HG03039 (cell line): ENCODE data around the gene NR4A3.
A peak's percentile ranks its signal among the peaks of the same experiment; 100 is the strongest.

Source experiments
- ATAC-seq: cut with Tn5 transposase; IDR thresholded peaks from one replicate; pipeline ENCODE4 v1.9.1; 2021; ENCODE audit warnings: mild to moderate bottlenecking, moderate library complexity; ENCODE audit not compliant: unreplicated experiment

Gene NR4A3

DNA sequence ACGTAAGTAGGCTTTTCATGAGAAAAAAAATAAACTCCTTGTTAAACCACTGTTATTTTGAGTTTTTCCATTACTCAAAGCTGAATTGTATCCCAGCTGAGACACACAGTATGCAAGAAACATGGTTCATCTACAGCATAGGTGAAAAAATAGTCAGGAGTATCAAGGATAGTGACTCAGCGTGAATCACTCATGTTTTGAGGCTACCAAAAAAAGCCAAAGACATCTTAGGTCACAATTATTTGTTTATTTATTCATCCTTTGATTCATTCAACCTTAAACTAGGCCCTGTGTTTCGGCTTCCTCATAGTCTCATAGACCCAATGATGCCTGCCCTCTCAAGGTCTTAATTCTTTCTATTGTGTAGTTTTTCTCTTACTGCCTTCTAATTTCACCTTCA lies 51.8 kb downstream of the NR4A3 start:
- ATAC-seq: no peak

DNA sequence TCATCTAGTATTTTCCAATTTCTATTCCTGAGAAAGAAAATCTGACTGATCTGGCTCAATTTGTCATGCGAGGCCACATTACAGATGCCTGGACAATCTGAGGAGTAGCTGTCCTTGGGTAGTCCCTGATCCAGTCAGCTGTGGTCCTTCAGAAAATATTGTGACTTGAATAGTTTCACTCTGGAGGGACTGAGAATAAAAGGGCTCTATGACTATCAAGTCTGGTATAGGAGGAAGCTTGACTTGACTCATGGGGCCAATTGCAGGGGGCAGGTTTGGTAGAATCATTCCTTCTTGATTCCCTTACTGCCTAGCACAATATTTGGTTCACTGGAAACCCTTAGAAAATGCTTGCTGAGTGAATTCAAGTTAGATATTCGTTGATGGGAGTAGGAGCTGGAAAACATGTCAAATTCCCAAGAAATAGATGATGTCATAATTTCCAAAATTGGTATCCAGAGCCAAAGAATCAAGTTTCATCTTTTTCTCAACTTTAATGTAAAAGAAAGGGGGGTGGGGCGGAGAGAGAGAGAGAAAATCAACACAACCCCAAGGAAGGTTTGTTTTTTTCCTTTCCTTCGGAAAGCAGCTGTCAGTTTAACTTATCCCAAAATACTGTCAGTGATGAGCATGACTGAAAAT lies 52.4 kb downstream of the NR4A3 start:
- ATAC-seq: no peak

DNA sequence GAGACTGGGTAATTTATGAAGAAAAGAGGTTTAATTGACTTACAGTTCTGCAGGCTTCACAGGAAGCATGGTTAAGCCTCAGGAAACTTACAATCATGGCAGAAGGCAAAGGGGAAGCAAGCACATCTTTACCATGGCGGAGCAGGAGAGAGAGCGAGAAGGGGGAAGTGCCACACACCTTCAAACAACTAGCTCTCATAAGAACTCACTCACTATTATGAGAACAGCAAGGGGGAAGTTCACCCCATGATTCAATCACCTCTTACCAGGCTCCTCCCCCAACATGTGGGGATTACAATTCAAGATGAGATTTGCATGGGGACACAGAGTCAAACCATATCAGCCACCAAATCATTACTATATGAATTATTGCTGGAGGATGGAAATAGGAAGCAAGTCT lies 54.5 kb downstream of the NR4A3 start:
- no peak for ATAC-seq

DNA sequence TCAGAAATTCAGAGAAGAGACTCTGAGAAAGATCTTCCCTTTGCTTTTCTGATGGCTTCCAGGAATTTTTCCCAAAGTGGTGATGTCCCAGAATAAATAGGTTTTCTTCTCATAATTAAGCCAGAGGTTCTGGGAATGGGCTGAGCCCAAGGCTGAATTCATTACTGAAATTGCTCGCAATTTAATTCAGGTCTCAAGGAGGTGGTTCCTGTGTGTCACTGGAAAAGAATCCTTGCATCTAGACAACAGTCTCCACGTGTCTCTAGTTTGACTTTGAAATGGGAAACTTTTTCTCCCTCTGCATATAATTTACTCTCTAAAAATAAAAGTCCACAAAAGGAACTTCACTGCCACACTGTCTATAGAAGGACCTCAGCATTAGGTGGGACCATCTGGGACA lies 57.0 kb downstream of the NR4A3 start:
- no peak for ATAC-seq

DNA sequence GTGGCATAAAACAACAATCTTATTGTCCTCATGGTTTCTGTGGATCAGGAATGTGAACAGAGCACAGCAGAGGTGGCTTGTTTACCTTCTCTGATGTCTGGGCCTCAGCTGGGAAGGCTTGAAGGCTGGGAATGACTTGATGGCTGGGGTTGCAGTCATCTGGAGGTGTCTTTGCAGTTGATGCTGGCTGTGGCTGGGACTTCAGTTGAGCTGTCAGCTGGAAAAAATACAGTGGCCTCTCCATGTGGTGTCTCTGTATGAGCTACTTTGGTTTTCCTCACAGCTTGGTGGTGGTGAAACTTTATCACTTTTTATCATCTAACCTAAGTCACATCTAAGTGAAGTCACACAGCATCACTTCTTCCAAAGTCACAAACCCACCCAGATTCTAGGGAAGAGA lies 60.1 kb downstream of the NR4A3 start:
- ATAC-seq: no peak

DNA sequence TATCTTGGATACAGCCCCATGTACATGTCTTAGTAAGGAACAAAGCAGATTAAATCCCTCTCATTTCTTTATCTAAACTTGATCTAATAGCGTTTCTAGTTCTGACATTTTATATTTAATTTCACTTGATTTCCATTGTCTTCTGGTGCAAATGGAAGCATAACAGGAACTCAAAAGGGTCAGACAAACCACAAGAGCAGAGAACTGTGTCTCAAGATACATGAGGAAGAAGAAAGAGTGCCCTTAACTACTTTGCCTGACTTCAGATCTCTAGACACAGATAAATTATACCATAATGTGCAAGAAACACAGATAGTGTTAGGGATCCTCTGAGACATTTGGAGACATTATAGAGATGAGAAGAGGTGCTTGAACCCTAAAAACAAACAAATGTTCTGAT lies 64.1 kb downstream of the NR4A3 start:
- ATAC-seq: no peak

DNA sequence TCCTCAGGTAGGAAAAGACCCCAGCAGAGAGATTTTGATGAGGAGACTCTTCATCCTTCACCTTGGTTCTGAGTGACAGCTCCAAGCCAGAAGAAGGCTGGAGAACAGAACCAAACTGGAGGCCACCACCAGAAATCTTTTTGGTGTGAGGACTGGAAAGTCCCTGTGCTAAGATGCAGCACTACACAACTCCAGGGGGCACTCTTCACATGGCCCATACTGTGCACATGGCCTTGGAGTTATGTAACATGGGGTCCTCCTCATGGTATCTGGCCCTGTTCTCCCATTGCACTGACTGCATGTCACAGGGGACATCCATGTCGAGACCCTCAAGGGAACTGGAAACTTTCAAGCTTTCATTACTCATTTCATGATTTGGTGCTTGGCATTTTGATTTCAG lies 67.4 kb downstream of the NR4A3 start:
- ATAC-seq: no peak

DNA sequence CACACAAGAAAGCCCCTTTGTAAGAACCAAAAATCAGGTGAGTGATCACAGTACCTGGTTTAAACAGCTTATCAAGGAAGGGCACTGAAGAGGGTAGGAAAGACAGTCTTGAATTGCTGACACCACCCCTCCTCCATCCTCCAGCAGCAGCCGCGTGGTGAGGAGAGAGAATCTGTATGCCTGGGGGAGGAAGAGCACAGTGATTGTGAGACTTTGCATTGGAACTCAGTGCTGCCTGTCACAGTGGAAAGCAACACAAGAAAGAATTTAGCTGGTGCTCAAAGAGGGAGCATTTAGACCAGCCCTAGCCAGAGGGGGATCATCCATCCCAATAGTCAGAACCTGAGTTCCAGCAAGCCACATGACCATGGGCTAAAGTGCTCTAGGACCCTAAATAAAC lies 73.1 kb downstream of the NR4A3 start:
- ATAC-seq: no peak

DNA sequence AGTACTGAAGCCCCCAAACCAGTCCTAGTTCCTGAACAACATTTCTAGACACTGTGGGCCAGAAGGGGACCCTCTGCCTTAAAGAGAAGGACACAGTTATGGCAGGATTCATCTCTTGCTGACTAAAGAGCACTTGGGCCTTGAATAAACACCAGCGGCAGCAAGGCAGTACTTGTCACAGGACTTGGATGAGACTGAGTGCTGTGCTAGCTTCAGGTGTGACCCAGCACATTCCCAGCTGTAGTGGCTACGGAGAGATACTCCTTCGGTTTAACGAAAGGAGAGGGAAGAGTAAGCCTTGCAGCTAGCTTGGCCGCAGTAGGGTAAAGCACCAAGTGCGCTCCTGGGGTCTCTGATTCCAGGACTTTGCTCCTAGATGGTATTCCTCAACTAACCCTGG lies 73.8 kb downstream of the NR4A3 start:
- no peak for ATAC-seq

DNA sequence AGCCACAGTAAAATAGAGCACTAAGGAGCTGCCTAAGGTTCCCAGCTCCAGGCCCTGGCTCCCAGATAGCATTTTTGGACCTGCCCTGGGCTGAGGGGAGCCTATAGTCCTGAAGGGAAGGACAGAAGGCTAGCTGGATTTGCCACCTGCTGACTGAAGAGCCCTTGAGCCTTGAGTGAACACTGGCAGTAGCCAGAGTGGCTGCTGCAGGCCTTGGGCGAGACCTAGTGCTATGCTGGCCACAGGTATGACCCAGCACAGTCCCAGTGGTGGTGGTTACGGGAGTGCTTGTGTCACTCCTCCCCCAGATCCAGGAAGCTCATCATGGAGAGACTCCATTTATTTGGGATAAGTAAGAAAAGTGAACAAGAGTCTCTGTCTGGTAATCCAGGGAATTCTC lies 74.4 kb downstream of the NR4A3 start:
- ATAC-seq: no peak

DNA sequence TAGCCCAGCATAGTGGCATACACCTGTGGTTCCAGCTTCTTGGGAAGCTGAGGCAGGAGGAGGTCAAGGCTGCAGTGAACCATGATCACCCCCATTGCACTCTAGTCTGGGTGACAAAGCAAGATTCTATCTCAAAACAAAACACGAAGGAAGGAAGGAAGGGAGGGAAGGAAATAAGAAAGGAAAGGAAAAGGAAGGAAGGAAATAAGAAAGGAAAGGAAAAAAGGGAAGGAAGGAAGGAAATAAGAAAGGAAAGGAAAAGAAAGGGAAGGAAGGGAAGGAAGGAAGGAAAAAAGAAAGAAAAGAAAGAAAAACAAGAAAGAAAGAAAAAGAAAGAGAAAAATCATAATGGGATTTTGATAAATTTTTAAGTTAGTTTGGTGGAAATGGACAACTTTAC lies 81.7 kb downstream of the NR4A3 start:
- no peak for ATAC-seq

DNA sequence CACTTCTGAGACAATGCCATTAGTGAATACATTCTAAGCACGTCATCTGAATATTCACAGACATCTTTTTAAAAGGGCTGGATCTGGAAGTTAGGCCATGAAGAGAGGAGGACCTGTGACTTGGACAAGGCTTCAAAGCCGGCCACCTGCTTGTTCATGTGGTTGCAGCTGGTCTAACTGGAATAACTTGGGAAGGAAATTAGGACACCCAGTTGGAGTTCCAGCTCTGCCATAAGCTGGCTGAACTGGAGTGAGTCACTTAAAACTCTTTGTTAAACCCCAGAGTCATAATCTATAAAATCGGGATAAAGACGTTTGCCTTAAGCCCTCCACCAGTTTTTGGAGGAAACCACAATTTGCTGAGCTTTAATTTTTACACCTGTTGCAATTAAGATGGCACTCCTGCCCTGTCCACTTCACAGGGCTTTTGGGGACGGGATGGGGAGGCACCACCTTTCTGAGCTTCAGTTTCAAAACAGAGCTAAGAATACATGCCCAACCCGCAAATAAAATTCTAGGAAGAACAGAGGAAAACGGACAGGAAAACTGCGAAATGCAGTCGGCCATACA lies 84.2 kb downstream of the NR4A3 start:
- ATAC-seq: no peak

DNA sequence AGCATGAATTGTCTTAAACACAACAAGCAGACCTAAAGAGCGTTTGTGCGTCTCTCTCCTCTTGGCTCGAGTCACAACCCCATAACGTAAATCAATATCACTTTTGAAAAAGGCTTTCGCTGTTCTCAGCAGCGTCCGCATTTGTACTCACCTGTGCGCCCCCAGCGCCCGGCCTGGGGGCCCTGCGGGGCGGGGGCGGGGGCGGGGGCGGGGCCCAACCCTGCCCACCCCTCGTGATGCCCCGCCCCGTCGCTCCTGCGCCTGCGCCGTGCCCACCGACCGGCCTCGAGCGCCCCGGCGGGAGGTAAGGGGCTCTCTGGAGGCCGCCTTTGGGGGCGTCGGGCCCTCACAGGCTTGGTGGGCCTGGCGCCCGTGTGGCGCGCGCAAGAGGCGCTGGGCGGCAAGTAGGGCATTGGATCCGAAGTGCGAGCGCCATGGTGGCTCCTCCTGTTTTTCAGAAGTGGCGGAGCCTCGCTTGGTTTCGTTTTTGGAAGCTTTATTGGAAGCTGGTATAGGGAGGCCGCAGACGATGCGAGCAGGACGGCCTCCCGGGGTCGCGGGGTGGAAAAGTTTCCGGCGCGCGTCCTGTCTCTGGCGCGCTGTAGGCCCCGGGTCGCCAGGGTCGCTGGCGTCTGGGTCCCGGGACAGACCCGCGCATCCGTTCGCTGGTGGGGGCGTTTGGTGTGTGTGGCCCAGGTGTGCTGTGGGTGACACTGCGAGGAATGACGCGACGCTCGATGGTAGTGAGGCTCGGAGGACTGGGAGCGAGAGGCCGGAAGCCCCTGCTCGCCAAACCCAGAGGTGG lies 84.9 kb downstream of the NR4A3 start, which contains the start of gene STX17:
TSS of gene STX17 (plus strand) at position 252 of the 805 bp plus-strand sequence. CDS start 8,586 bp downstream, outside the sequence.
- ATAC-seq: peak; percentile 81

DNA sequence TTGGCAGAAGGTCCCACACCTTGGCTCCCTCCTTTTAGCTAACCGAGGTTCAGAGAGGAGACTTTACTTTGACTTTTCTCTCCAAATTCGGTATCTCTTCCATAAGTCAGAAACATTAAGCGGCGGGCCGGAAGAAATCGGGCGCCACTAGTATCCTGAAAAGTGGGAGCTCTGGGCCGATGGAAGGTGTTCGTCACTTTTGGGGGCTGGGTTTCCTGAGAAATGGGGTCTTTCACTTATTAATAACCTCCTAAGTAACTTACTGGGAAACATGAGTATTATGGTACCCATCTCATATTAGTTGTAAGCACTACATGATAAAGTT lies 85.5 kb downstream of the NR4A3 start:
- ATAC-seq: no peak

DNA sequence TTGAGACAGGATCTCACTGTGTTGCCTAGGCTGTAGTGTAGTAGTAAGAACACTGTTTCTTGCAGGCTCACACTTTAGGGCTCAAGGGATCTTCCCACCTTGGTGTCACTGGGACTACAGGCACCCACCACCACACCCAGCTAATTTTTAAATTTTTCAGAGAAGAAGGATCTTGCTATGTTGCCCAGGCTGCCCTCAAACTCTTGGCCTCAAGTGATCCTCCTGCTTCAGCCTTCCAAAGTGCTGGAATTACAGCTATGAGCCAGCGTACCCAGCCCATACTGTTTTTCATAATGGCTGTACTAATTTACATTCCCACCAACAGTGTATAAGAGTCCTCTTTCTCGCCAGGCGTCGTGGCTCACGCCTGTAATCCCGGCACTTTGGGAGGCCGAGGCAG lies 89.9 kb downstream of the NR4A3 start:
- no peak for ATAC-seq
